Renal cortical epithelial cell (primary cell): ENCODE measurements around the gene LRRN2. TPM values are rescaled to one million over a fixed set of nuclear protein-coding genes. Genes with fewer than 3 reads are reported as not detected.
A peak's percentile ranks its signal among the peaks of the same experiment; 100 is the strongest.

Source experiments
- DNase-seq: peaks from one replicate; pipeline ENCODE4 v3.0.0-alpha.2; 2011; ENCODE audit warnings: low read depth
- total RNA-seq: library from RNA; depleted of rRNA; stranded (reverse); fragments of >200 nt; gene quantifications from 2 replicates; pipeline ENCODE4 v1.2.3, GENCODE V29; 2014

LRRN2 gene
- total RNA-seq, 1 donor from 2014 or later: 8.1 TPM

DNA sequence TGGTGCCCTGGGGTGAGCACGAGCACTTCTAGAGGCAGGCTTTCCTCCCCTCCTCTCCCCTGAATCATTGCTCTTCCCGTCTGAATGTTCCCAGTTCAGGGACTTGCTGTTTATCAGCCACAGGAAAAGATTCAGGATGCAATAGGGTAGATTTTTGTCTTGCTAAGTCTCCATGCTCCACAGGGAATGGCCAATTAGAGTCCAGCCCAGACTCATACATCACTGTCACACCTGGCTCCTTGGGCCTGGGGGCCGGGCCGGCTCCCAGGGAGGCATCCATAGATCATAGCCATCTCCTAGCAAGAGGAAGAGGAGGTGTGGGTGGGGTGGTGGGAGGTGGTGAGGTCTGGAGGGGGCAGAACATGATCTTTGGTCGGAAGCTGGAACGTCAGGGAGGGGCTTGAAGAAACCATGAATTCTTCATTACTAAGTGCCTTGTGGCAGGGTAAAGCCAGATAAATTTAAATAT is 83.4 kb downstream of the LRRN2 start:
- no peak for DNase-seq

DNA sequence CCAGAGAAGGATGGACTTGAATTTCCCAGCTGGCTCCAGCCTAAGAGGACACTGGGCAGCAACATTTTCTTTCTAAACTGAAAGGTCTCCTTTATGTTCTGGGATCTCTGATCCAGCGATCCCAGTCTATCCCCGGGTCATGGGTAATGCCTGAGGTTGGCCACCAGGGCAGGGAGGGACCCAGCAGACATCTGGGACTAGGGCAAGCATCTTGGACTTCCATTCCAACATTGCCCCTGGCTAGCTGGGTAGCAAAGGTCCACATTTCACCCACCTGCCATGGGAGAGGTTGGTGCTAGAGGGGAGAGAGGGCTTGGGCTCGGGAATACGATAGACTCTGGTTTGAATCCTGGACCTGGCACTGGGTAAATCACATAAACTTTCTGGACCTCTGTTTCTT is 84.6 kb downstream of the LRRN2 start:
- no peak for DNase-seq

DNA sequence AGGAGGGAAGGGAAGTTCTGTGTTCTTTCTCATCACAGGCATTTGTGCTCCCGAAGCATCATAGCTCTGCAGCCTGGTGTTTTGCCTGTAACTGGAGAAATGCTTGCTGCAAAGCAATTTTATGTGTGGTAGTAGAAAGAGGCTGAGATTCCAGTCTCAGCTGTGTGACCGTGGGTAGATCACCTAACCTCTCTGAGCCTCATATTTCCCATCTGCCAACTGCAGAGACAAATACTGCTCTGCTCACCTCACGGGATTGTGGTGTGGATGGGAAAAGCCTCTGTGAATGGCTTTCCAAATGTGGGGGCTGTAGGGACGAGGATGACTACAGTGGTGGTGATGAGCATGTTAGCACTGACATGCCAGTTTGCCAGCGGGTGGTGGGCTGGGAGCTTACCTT is 85.3 kb downstream of the LRRN2 start:
- DNase-seq: no peak

DNA sequence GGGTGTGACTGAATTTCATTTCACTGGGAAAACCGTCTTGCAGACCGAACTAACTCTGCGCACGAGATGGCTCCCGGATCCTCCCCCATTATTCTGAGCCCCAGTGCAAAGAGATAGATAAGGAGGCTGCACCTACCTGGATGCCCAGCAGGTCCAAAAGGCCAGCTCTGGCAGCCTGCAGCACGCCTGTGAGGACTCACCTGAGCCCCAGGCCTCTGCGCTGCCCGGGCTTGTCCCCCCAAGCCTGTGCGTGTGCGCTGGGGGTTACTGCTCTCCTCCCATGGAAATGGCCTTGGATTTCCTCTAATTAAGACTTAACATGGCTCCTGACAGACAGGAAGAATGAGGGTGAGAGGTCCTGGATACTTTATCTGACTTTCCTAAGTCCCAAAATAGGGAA is 85.9 kb downstream of the LRRN2 start:
- no peak for DNase-seq

DNA sequence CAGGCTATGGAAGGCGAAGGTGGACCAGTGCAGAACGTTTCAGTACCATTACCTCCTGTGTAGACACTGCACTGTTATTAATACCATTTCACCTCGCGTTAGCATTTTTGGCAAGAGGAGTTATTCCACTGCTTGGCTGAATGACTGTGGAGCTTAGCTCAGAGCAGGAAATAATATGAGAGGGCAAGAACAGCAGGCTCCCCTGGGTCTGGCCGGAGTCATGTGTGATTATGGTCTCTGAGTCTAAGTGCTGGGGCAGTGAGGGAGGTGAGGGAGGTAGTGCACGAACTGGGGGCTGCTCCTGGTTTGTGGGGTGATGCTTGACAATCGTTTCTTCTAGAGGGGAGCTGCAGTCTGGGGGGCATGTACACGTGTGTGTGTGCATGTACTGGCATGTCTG is 86.4 kb downstream of the LRRN2 start:
- DNase-seq: no peak

DNA sequence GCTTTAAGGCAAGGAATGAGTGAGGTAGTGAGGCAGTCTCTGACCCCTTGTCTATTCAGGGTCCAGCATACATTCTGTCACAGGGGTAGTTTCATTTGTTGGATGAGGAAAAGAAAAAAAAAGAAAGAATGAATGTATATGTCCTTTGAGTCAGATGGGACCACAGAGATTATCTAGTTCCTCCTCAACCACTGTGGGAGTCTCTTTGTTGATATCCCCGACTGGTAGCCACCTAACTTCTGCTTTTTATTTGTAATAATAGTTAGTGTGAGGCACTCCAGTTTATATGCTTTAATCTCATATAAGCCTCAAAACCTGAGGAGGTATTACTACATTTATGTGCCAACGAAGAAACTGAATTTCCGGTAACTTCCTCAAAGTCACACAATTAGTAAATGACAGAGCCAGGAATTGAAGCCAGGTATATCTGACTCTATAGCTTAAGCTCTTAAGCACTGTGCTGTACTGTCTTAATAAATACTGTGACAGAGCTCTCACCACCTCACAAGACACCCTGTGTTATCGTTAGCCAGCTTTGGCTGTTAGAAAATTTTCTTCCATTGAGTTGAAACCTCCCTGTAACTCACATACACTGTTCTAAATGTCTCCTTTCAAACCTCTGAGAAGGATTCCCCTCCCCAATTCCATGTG is 87.1 kb downstream of the LRRN2 start:
- DNase-seq: no peak

DNA sequence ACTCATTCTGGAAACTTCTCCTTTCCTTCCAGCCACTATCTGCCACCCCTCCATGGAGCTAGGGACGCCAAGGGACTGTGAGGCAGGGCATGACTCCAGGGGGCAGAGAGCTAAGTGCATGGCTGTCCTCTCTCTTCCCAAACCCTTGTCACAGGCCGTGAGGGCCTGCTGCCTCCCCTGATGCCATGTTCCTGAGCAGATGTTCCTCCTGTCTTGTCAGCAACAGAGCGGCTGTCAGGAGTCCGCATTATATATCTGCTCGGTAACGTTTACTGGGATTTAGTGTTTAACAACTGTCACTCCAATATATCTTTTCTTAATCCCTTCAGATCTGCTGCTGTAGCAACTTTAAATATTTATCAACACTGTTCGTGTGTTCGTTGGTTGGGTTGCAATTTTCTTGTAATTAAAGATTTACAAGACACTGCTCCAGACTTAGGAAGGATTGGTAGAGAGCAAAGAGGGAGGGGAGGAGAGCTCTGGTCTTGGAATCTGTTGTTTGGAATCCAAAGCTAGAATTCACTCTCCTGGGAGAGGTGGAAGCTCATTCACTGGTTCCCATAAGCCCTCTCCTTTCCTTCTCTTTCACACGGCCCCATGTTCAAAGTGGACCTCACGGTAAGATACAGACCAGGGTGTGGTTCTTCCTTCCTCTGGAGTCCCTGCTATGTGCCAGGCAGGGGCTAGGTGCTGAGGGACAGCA is 93.1 kb downstream of the LRRN2 start:
- DNase-seq: no peak

DNA sequence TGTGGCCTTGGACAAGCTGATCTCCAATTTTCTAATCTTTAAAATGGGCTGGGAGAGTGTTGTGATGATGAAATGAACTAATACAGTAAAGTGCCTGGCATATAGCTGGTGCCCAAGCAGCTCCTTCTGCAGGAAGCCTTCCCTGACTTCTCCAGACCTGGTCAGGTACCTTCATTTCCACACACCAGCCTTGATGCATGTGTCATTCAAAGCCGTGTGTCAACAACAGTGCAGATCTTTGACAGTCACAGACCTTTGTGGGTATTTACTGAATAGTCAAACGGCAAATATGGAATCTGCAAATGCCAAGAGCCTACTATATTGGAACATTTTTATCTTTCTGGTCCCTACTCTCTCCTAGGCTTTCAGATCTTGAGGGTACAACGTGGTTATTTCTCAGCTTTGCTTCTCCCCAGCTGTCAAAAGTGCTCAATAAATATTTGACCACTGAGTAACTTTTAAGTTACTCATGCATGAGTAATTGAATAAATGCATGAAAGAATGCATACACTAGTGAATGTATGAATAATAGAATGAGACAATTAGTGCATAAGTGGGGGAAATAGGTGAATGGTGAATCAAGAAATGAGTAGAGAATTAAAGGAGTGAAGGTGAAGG is 94.0 kb downstream of the LRRN2 start:
- peak; percentile 81 for DNase-seq

DNA sequence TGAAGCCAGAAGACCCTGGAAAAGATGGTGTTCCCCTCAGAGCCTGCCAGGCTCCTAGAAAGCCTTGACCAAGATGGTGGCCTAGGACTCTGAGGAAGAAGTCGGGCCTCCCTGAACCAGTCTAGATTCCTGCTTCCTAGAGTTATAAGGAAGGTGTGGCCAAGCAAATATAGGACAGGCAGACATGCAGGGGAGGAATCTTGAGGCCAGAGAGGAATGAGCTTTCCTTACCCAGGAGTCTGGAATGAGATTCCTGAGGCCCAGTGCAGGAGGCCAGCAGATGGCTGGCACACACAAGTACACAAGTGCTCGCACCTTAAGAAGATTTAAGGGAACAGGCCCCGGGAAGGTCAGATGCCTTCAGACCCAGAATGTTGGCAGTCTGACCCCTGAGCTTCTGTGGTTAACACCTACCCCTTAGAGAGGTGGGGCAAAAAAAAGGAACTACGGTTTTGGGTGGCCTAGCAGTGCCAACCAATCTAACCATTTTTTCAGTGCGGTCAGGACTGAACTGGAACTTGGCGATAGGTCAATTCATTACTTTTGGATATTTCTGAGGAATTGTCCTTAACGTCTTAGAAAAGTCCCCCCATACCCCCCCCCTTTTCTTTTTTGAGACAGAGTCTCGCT is 96.0 kb downstream of the LRRN2 start:
- no peak for DNase-seq

DNA sequence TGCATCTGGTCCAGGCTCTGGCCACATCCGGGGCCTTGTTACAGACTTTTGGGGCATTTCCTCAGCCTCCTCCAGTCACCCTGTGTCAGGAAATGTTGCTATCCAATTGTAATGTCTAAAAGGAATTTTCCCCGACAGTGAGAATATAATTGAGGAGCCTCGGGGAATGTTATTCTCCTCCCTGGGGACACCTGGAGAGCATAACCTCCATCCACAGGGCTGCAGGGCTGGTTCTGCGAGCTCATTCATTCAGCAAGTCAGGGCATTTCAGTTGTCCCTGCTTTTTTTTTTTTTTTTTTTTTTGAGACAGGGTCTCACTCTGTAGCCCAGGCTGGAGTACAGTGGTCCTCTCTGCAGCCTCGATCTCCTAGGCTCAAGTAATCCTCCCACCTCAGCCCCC is 96.7 kb downstream of the LRRN2 start:
- no peak for DNase-seq

DNA sequence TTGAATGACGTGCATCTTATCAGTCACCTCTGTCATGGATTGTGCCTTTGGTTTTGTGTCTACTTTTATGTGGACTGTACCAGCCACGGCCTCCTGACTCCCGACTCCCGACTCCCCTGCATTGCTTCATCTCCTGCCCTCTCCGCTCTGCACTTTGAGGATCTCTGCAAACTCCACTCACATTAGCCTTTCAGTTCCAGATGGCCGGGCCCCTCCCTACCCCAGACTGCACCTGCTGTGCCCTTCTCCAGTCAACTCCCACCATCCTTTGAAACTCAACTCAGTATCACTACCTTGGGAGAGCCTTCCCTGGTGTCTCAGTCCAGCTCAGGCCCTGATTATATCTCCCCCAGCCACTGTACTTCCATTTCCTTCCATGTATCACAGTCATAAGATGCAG is 97.9 kb downstream of the LRRN2 start:
- no peak for DNase-seq

DNA sequence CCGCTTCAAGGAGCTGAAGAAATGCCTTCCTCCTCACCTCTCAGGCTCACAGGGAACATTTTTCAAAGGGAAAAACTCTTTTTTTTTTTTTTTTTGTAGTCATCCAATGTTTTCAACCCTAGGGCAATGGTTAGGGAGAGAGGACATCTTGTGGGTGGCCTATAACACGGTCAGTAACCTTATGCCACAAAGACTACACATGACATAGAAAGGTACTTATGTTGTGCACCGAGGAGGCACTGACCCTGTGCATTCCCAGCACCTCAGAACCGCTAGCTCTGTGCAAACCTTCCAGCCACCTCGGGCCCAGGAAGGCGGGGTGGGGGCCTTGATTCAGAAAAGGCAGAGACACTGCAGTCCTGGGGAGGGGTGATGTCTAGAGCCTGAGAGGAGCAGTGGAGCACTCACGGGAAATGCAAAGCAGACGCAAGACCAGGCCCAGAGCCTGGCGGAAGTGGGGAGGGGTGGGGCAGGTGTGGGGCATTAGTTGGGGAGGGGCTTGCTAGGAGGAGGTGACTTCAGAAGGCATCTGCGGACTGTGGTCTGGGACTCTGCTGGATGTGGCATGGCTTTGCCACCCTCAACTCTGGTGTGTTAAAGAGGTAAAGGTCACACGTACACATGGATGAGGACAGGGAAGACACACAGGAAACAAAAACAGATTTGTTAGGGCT is 100.7 kb downstream of the LRRN2 start:
- DNase-seq: no peak

DNA sequence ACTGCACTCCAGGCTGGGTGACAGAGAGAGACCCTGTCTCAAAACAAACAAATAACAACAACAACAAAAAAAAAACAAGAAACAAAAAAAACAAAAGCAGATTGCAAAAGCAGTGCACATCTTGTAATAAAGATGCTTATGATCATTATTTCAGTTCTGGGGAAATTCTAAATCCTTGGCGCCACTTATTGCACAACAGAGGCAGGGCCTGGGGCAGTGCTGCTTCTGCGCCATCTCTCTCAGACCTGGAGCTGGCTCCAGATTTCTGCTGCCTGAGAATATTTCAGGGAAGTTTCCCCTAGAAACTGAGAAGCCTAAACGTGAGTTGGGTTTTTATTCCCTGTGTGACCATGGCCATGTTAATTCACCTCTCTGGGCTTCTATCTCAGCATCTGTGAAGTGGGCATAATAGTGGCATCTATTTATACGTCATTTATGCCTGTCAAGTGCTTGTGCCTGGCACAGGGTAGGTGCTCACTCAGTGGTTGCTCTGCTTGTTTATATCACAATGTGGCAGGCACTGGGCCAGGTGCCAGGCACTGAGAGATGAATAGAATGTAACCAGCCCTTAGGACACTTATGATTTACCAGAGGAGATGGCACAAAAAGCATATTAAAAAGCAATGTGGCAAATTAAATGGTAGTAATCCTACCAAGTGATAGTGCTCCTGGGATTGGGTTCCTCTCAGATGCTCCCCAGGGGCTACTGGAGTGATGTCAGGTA is 101.5 kb downstream of the LRRN2 start:
- no peak for DNase-seq

DNA sequence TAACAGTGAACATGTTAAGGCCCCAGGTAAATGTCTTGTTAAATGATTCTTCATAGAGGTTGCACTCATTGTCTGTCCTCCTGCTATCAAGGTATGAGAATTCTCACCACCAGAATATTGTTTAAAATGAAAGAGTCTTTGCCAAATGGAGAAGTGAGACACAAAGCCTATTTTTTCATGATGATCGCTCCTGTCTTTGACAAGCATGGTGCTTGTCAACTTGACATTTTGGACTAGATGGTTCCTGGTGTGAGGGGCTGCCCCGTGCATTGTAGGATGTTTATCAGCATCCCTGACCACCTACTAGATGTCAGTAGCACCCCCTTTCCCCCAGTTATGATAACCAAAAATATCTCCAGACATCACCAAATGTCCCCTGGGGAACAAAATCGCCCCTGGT is 103.8 kb downstream of the LRRN2 start:
- DNase-seq: no peak

DNA sequence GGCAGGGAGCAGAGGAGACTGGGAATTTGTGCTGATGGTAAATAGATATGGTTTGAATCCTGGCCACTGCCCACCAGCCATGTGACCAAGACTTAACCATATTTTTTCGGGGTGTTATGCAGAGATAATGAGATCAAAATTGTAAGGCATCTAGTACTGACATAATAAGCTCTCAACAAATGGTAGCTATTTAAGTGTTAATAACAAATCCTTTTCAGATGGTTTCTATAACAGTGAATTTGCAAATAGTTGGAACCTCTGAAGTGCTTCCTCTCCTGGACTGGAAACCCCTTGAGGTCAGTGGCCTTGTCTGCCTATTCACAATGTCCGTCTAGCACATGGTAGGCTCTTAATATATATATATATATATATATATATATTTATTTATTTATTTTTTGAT is 104.7 kb downstream of the LRRN2 start:
- DNase-seq: no peak

DNA sequence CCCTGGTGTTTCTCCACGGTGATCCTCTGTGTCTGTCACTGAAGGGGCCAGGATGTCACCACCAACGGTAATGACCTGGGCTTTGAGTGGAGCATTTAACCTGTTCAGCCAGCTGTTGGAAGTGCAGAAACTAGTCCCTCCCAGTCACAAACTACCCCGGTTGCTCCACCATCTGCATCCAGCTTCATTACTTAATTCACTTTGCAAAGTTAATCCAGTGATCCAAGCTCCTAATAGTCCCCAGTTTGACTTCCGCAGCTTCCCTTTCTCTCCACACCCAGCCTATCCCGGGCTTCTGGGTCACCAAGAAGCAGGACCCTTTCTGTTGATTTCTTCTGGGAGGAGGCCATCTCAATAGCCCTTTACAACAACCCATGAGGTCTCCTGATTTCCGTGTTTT is 105.9 kb downstream of the LRRN2 start:
- no peak for DNase-seq

DNA sequence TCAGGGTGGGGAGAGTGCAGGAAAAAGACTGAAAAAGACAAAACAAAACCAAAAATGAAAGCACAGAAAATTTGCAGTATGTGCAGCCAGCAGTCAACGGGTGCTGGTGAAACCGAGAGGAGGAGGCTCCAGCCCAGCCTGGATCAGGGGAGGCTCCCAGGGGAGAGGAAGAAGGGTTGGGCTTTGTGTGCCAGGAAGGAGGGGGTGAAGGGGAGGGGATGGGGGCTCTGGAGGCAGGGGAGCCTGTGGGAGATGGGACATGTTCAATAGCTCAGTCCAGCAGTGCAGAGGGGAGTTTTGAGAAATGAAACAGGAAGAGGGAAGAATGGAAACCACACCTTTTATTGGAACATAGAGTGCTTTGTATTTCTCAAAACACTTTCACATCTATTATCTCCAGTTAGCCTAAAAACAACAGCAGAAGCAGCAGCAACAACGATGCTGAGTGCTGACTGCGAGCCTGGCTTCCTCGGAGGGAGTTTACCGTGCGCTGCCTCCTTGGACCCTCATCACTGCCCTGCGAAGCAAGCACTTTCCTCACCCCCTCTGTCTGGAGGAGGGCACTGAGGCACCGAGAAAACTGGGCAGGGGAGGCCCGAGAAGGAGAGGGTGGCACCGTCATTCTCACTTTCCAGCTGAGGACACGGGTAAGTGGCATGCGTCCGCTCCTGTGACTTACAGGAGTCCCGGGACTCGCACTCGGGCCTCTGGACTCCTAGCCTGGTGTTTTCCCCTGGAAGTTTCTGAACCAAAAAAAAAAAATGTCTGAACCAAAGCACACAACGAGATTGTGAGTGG is 106.5 kb downstream of the LRRN2 start:
- no peak for DNase-seq

DNA sequence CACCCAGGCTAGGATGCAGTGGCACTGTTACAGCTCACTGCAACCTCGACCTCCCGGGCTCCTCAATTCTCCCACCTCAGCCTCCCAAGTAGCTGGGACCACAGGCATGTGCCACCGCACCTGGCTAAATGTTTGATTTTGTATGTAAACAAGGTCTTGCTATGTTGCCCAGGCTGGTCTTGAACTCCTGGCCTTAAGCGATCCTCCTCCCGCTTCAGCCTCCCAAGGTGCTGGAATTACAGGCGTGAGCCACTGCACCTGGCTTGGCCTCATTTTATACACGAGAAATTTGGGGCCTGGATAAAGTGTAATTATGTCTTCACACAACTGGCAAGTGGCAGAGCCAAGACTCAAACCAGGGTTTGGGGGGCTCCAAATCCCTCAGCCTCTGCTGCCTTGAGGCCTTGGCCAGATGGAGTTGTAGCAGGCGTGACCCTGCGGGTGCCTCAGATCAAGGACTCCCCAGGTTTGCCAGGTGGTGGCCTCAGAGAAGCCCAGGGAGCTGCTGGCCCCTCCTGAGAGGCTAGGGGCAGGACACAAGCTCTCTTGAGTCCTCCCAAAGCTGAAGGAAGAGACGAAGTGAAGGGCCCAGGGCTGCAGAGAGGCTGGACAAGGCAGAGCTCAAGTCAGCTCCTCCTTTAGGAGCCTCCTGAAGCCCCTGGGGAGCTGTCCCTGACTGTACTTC is 107.6 kb downstream of the LRRN2 start:
- no peak for DNase-seq

DNA sequence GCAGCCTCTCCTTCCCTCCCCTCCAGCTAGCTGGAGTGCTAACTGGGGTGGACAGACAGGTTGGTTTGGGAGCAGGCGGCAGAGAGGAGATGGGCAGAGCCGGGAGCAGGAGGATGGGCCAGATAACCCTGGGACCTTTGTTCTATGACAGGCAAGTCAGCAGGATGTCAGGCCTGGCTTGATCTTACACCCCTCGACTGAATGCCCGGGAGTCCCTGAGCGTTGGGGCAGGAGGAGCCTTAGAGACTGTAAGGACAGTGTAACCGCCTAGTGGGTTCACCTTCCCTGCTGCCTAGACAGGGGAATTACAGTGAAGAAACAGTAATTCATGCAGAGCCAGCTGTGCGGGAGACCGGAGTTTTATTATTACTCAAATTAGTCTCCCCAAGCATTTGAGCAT is 109.1 kb downstream of the LRRN2 start:
- no peak for DNase-seq
